SH-SY5Y (cell line): ENCODE data around the gene LAIR2.

Experiments
- GATA2 ChIP-seq: IDR thresholded peaks from 2 replicates; pipeline ENCODE4 v1.6.1; 2011; ENCODE audit warnings: mild to moderate bottlenecking, low read depth, low read length
- GATA3 ChIP-seq: IDR thresholded peaks from 2 replicates; pipeline ENCODE4 v1.6.1; 2011; ENCODE audit warnings: low read depth, mild to moderate bottlenecking, low read length, moderate library complexity

Gene LAIR2

GRCh38 chr19:54462047-54462654, 40.5 kb upstream of the LAIR2 start:
- TF ChIP-seq GATA3 (no peak), GATA2 (no peak)

GRCh38 chr19:54462655-54463530, 39.7 kb upstream of the LAIR2 start:
- no peak for TF ChIP-seq GATA2
- TF ChIP-seq GATA3, result no peak

- TF ChIP-seq GATA2, result no peak
- TF ChIP-seq GATA3, result no peak
Observed at GRCh38 chr19:54463531-54464043, 39.0 kb upstream of the LAIR2 start, which contains the start of gene LENG9. LENG9 (minus strand) TSS chr19:54463778; CDS start chr19:54463526, 252 bp downstream.

- TF ChIP-seq GATA2 (no peak), GATA3 (no peak)
Observed at GRCh38 chr19:54464044-54464629, 38.5 kb upstream of the LAIR2 start.

- TF ChIP-seq GATA3 (no peak), GATA2 (no peak)
Observed at GRCh38 chr19:54464630-54465425, 37.8 kb upstream of the LAIR2 start.

- no peak for TF ChIP-seq GATA3
- TF ChIP-seq GATA2, result no peak
Observed at GRCh38 chr19:54465426-54466109, 37.1 kb upstream of the LAIR2 start.

- TF ChIP-seq GATA3 (no peak), GATA2 (no peak)
Observed at GRCh38 chr19:54469496-54469934, 33.1 kb upstream of the LAIR2 start.

- TF ChIP-seq GATA2 (no peak), GATA3 (no peak)
Observed at GRCh38 chr19:54470276-54470887, 32.2 kb upstream of the LAIR2 start.

GRCh38 chr19:54470991-54471782, 31.4 kb upstream of the LAIR2 start:
- TF ChIP-seq GATA3 (no peak), GATA2 (no peak)

- TF ChIP-seq GATA3, result no peak
- no peak for TF ChIP-seq GATA2
Observed at GRCh38 chr19:54473071-54473891, 29.4 kb upstream of the LAIR2 start, which contains the start of gene CDC42EP5. CDC42EP5 (minus strand) TSS chr19:54473296; CDS start chr19:54465547, 7,749 bp downstream.

GRCh38 chr19:54473892-54474372, 28.7 kb upstream of the LAIR2 start:
- no peak for TF ChIP-seq GATA3
- no peak for TF ChIP-seq GATA2
